ENCODE data around the gene ALKBH2. TPM values are rescaled to one million over a fixed set of nuclear protein-coding genes. Genes with fewer than 3 reads are reported as not detected.

The ALKBH2 gene
- polyA plus RNA-seq, 4 donors: 4.2 to 17.8 (median 9.9) TPM

Other genes with a start within 250 kb of the ALKBH2 start
- 10 to 100 TPM in 1 of 4 donors, 1 to 10 TPM in 3; 1.6 to 10.9 (median 4.6) TPM for gene SSH1, start 235.9 kb downstream of the ALKBH2 start, polyA plus RNA-seq
- not detected for gene DAO, start 213.4 kb downstream of the ALKBH2 start, polyA plus RNA-seq
- gene SVOP, start 72.4 kb downstream of the ALKBH2 start, polyA plus RNA-seq: under 1 TPM in 2 of 4 donors, not detected in 2; 0.37 to 0.94 TPM
- 10 to 100 TPM in 1 of 4 donors, 1 to 10 TPM in 3; 4.9 to 25.5 (median 8.8) TPM for gene USP30, start 40.9 kb downstream of the ALKBH2 start, polyA plus RNA-seq
- gene UNG, start 4.1 kb upstream of the ALKBH2 start, polyA plus RNA-seq: 10 to 100 TPM; 11.9 to 44.4 (median 26.7) TPM
- gene ACACB, start 23.1 kb upstream of the ALKBH2 start, polyA plus RNA-seq: 10 to 100 TPM in 3 of 4 donors, 1 to 10 TPM in 1; 7.0 to 40.5 (median 14.1) TPM
- gene FOXN4, start 215.8 kb upstream of the ALKBH2 start, polyA plus RNA-seq: under 1 TPM in 1 of 4 donors, not detected in 3; 0.03 TPM

Measured in small intestine (tissue), 4 donors.